Stomach (tissue), 4 donors: Measurements from ENCODE around the gene GLOD5.

Experiments
- CTCF ChIP-seq, 7 experiments: fragments of 450-650 bp in 4 of 7; fragments of 200-600 bp in 3 of 7; sonication (generic) in 3 of 7; IDR thresholded peaks; one replicate each; pipeline ENCODE4 v1.5.1; 2016 to 2019; ENCODE audit warnings: antibody characterized with exemption in 7 of 7, control low read depth in 2 of 7, mild to moderate bottlenecking in 1 of 7
- EP300 ChIP-seq: sonication (generic); formaldehyde crosslinking; IDR thresholded peaks from one replicate; pipeline ENCODE4 v1.6.1; 2017; ENCODE audit warnings: antibody characterized with exemption
- POLR2A ChIP-seq, 4 donors: fragments of 450-650 bp; IDR thresholded peaks; one replicate each; pipeline ENCODE4 v1.6.1; 2016; ENCODE audit warnings: antibody characterized with exemption in 4 of 4, control low read depth in 2 of 4, mild to moderate bottlenecking in 1 of 4, moderate library complexity in 1 of 4
- POLR2AphosphoS5 ChIP-seq, 3 donors: sonication (generic); formaldehyde crosslinking; IDR thresholded peaks; one replicate each; pipeline ENCODE4 v1.6.1; 2016; ENCODE audit warnings: antibody characterized with exemption in 3 of 3

GRCh38 chrX:48741834-48742233, 19.7 kb upstream of the GLOD5 start:
- TF ChIP-seq CTCF (IDR thresholded peaks at IDR 0.05) (no peak), POLR2A (IDR thresholded peaks at IDR 0.05) (no peak), EP300 (no peak), POLR2AphosphoS5 (IDR thresholded peaks at IDR 0.05) (no peak)
